Prostate gland (tissue), 2 donors: ENCODE data around the gene KLHL29.

Experiments used
- POLR2A ChIP-seq: fragments of 450-650 bp; IDR thresholded peaks from one replicate; pipeline ENCODE4 v1.6.1; 2016; ENCODE audit warnings: antibody characterized with exemption, mild to moderate bottlenecking
- TF ChIP-seq, protein P1 (sequence below), 4 experiments: fragments of 200-600 bp in 2 of 4; fragments of 450-650 bp in 2 of 4; sonication (generic) in 2 of 4; IDR thresholded peaks; 1 replicate in 3 of 4; 2 replicates in 1 of 4; pipeline ENCODE4 v1.5.1; 2016 to 2019; ENCODE audit warnings: antibody characterized with exemption in 4 of 4, mild to moderate bottlenecking in 2 of 4, moderate library complexity in 2 of 4

DNA sequence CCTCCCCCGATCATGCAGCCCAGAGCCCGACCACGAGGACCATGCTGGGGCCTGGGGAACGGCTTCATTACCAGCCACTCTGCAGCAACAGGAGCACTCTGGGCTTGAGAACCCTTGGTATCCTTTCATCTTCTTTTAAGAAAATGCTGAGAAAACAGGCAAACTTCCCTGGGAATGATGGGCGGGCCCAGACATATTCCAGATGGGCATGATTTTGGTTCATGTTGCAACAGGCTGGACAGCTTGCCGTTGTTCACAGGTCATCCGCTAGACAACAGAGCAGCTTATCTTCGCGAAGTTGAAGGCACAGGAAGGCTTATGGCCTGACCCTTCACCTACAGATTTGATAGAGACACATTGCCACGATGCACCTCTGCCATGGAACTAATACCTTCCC lies 121.0 kb downstream of the KLHL29 start:
- TF ChIP-seq POLR2A, result no peak
- TF ChIP-seq, protein P1, sequence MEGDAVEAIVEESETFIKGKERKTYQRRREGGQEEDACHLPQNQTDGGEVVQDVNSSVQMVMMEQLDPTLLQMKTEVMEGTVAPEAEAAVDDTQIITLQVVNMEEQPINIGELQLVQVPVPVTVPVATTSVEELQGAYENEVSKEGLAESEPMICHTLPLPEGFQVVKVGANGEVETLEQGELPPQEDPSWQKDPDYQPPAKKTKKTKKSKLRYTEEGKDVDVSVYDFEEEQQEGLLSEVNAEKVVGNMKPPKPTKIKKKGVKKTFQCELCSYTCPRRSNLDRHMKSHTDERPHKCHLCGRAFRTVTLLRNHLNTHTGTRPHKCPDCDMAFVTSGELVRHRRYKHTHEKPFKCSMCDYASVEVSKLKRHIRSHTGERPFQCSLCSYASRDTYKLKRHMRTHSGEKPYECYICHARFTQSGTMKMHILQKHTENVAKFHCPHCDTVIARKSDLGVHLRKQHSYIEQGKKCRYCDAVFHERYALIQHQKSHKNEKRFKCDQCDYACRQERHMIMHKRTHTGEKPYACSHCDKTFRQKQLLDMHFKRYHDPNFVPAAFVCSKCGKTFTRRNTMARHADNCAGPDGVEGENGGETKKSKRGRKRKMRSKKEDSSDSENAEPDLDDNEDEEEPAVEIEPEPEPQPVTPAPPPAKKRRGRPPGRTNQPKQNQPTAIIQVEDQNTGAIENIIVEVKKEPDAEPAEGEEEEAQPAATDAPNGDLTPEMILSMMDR (IDR thresholded peaks at IDR 0.05), result no peak
